ENCODE data around the gene PEX11A.

DNA sequence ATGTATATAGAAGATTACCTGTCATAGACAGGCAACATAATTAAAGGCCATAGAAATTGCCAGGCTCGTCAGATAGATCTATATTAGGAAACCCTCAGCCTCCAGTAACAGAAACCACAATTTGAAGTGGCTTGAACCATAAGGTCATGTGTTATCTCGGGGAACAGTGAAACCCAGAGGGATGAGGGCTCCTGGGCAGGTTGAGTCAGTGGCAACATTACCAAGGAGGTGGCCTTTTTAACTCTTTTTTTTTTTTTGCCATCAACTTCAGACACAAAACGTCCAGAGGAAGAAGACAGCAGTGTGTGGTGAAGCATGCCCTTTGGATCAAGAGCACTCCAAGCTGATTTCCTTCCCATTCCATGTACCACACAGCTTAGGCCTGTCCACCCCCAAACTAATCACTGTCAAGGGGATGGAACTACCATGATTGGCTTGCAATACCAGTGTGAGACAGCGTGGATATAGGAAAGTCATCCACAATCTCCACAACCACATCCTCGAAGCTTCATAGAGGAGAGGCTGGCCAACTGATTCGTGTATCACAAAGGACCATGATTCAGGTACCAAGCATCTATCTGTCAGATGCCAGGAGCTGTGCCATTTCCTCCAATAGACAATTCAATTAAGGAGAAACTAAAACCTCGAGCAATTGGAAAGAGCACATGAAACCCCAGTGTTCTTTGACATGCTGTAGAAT lies 34.3 kb downstream of the PEX11A start:
- TF ChIP-seq TAF1 (IDR thresholded peaks at IDR 0.05; ENCODE audit: low read depth) (no peak), EP300 (IDR thresholded peaks at IDR 0.05; ENCODE audit: borderline replicate concordance) (no peak), CEBPB (IDR thresholded peaks at IDR 0.05) (no peak), YY1 (IDR thresholded peaks at IDR 0.05; ENCODE audit: low read depth) (no peak), RAD21 (IDR thresholded peaks at IDR 0.05; ENCODE audit: low read depth) (no peak), ZBTB7A (IDR thresholded peaks at IDR 0.05; ENCODE audit: low read depth) (no peak), FOXM1 (IDR thresholded peaks at IDR 0.05; ENCODE audit: borderline replicate concordance, low read depth) (no peak), CREB1 (IDR thresholded peaks at IDR 0.05; ENCODE audit: low read depth) (no peak), TCF12 (IDR thresholded peaks at IDR 0.05; ENCODE audit: low read depth) (no peak), NFIC (IDR thresholded peaks at IDR 0.05) (no peak)
- TF ChIP-seq, protein P1, sequence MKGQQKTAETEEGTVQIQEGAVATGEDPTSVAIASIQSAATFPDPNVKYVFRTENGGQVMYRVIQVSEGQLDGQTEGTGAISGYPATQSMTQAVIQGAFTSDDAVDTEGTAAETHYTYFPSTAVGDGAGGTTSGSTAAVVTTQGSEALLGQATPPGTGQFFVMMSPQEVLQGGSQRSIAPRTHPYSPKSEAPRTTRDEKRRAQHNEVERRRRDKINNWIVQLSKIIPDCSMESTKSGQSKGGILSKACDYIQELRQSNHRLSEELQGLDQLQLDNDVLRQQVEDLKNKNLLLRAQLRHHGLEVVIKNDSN (IDR thresholded peaks at IDR 0.05), result no peak
- TF ChIP-seq, protein P2, sequence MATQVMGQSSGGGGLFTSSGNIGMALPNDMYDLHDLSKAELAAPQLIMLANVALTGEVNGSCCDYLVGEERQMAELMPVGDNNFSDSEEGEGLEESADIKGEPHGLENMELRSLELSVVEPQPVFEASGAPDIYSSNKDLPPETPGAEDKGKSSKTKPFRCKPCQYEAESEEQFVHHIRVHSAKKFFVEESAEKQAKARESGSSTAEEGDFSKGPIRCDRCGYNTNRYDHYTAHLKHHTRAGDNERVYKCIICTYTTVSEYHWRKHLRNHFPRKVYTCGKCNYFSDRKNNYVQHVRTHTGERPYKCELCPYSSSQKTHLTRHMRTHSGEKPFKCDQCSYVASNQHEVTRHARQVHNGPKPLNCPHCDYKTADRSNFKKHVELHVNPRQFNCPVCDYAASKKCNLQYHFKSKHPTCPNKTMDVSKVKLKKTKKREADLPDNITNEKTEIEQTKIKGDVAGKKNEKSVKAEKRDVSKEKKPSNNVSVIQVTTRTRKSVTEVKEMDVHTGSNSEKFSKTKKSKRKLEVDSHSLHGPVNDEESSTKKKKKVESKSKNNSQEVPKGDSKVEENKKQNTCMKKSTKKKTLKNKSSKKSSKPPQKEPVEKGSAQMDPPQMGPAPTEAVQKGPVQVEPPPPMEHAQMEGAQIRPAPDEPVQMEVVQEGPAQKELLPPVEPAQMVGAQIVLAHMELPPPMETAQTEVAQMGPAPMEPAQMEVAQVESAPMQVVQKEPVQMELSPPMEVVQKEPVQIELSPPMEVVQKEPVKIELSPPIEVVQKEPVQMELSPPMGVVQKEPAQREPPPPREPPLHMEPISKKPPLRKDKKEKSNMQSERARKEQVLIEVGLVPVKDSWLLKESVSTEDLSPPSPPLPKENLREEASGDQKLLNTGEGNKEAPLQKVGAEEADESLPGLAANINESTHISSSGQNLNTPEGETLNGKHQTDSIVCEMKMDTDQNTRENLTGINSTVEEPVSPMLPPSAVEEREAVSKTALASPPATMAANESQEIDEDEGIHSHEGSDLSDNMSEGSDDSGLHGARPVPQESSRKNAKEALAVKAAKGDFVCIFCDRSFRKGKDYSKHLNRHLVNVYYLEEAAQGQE (IDR thresholded peaks at IDR 0.05; ENCODE audit: low read depth), result no peak
- TF ChIP-seq, protein P3, sequence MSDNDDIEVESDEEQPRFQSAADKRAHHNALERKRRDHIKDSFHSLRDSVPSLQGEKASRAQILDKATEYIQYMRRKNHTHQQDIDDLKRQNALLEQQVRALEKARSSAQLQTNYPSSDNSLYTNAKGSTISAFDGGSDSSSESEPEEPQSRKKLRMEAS (IDR thresholded peaks at IDR 0.05), result no peak
